ENCODE measurements around the gene TRAM2.

Gene TRAM2

DNA sequence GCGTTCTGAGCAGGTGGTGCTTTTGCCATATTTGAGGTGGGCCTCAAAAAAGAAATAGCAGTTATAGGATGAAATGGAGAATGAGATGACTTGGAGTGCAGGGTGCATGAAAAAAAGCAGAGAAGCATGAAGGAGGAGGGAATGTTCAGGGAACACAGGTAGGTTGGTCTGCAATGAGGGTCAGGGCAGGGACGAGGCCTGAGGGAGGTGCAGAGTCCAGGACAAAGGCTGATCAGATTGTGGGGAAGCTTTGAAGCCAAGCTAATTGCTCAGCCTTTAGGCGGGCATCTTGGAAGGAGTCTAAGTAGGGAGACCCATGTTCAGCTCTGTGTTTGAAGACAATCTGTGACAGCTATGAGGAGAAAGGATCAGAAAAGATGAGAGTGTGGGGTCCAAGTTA, 12.0 kb downstream of the TRAM2 start:
- no peak for DNase-seq

- DNase-seq, result no peak
Observed at GRCh38 chr6:52562911-52563310, 13.9 kb downstream of the TRAM2 start.

DNA sequence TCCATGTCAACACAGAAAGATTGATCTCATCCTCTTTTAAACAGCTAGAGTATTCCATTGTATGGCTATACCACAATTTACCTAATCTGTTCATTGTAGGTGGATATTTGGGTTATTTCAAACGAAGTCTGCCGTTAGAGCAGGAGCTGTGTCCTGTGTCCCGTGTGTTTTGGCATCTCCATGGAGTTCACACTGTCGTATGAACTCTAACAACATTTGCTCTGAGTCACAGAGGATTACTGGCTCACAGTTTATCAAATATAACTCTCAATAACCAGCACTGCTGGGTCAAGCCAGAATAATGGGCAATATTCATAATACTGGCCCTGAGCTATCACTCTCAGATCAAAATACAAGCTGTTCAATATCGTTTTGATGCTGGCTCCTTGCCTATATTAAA, 16.4 kb downstream of the TRAM2 start:
- DNase-seq, result no peak

- no peak for DNase-seq
Observed at GRCh38 chr6:52558266-52559000, 18.4 kb downstream of the TRAM2 start.

- DNase-seq, result no peak
Observed at GRCh38 chr6:52557389-52558265, 19.2 kb downstream of the TRAM2 start.

- DNase-seq, result no peak
Observed at GRCh38 chr6:52555518-52556233, 21.2 kb downstream of the TRAM2 start.

- DNase-seq, result no peak
Observed at GRCh38 chr6:52554684-52555280, 22.1 kb downstream of the TRAM2 start.

GRCh38 chr6:52553719-52554118, 23.1 kb downstream of the TRAM2 start:
- no peak for DNase-seq

DNA sequence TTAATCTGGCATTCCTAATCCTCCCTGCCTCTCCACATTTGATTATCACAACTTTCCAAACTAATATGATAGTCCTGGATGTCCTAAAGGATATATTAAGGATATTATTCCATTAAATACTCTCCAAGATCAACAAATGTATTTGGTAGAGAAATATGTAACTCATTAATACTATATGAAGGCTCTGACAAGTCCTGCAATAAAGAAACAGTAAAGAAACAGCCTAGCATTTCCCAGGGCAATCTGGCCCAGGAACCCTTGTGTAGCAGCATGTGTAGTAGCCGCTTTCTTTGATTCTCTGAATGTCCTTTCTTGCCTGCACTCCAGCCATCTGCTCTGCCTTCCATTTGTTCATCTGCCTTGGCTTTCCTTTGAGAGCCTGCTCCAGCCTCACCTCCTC, 23.7 kb downstream of the TRAM2 start:
- DNase-seq, result no peak

GRCh38 chr6:52552278-52552643, 24.6 kb downstream of the TRAM2 start:
- DNase-seq, result no peak

DNA sequence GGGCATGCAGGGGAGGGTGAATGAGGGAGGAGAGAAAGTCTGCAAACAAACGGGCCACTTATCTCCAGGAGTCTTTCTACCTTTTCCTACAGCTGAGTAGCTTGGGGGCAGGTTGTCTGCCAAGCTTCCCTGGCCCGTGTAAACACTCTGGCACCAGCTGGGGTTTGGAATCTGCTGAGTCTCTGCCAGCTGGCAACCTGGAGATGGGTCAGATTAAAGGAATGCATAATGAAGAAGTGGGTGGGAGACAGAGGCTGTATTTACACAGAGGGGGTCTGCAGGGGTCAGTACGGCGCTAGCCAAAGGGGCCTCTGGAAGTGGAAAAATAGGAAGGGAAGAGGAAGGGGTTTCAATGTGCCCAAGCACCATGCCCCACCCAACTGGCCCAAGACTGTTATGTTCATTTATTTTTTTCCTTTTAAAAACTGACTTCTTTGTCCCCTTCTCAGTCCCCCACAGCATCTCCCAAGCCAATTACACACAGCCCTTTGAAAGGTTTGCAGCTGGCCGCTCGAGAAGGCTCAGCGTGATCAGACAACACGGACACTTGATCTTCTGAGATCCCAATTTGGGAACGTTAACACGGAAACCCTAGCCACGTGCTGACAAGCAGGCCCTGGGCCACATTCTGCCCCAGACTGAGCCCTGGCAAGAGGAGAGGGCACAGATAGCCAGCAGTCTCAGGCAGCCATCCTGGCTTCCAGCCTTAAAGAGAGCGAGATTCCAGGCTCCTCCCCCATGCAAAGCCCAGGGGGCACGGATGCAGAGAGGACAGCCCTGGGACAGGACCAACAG, 25.2 kb downstream of the TRAM2 start:
- no peak for DNase-seq

GRCh38 chr6:52550870-52551269, 26.0 kb downstream of the TRAM2 start:
- DNase-seq, result no peak

- no peak for DNase-seq
Observed at GRCh38 chr6:52550014-52550575, 26.8 kb downstream of the TRAM2 start.

GRCh38 chr6:52549428-52549827, 27.4 kb downstream of the TRAM2 start:
- DNase-seq, result no peak

- DNase-seq, result no peak
Observed at GRCh38 chr6:52548999-52549398, 27.9 kb downstream of the TRAM2 start.

GRCh38 chr6:52548353-52548713, 28.5 kb downstream of the TRAM2 start:
- no peak for DNase-seq

- no peak for DNase-seq
Observed at GRCh38 chr6:52547647-52548352, 29.1 kb downstream of the TRAM2 start.

- DNase-seq, result no peak
Observed at GRCh38 chr6:52546678-52547077, 30.2 kb downstream of the TRAM2 start.

GRCh38 chr6:52546192-52546591, 30.7 kb downstream of the TRAM2 start:
- DNase-seq, result no peak

GRCh38 chr6:52545406-52546119, 31.3 kb downstream of the TRAM2 start:
- no peak for DNase-seq
